Retinal pigment epithelial cell (primary cell): ENCODE data around the gene KCNJ10.

Experiments
- DNase-seq: peaks from one replicate; pipeline ENCODE4 v3.0.0-alpha.2; 2010; ENCODE audit warnings: low read depth
- H3K4me3 ChIP-seq: 2 replicates; pipeline ENCODE4 v1.5.1; 2011; ENCODE audit warnings: mild to moderate bottlenecking, low read length, control low read depth, moderate library complexity
- TF ChIP-seq, protein P1 (sequence below): conservative IDR thresholded peaks from 2 replicates; pipeline ENCODE4 v1.5.1; 2011; ENCODE audit warnings: low read depth, low read length, control low read depth, inconsistent platforms

The KCNJ10 gene

DNA sequence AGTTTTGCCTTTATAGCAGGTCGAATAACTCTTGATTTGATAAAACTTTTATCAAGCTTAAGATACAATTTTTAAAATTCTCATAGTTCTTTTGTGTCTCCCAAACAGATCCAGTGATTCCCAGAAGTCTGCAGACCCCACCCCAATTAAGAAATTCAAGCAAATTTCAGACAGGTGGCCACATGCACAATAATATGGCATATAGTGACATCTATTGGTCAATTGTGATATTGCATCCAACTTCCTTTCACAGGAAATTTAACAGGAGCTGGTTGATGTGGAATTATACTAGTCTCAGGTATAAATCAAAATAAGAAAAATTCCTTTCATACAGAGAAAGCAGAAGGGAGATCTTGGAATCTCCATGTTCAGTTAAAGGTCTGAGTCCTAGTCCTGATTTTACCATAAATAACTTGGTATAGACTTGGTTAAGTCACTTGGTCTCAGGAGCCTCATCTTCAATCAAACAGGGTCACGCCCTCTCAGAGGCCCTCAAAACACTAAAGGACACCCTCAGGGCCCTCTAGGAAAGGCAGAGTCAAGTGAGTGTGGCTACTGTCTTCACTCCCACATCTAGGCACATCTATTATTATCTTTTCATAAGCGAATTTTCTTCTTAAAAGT, 62.3 kb downstream of the KCNJ10 start:
- H3K4me3 ChIP-seq, result no peak overlapping the region
- TF ChIP-seq, protein P1, sequence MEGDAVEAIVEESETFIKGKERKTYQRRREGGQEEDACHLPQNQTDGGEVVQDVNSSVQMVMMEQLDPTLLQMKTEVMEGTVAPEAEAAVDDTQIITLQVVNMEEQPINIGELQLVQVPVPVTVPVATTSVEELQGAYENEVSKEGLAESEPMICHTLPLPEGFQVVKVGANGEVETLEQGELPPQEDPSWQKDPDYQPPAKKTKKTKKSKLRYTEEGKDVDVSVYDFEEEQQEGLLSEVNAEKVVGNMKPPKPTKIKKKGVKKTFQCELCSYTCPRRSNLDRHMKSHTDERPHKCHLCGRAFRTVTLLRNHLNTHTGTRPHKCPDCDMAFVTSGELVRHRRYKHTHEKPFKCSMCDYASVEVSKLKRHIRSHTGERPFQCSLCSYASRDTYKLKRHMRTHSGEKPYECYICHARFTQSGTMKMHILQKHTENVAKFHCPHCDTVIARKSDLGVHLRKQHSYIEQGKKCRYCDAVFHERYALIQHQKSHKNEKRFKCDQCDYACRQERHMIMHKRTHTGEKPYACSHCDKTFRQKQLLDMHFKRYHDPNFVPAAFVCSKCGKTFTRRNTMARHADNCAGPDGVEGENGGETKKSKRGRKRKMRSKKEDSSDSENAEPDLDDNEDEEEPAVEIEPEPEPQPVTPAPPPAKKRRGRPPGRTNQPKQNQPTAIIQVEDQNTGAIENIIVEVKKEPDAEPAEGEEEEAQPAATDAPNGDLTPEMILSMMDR, result peak; percentile 65
- DNase-seq, result no peak

DNA sequence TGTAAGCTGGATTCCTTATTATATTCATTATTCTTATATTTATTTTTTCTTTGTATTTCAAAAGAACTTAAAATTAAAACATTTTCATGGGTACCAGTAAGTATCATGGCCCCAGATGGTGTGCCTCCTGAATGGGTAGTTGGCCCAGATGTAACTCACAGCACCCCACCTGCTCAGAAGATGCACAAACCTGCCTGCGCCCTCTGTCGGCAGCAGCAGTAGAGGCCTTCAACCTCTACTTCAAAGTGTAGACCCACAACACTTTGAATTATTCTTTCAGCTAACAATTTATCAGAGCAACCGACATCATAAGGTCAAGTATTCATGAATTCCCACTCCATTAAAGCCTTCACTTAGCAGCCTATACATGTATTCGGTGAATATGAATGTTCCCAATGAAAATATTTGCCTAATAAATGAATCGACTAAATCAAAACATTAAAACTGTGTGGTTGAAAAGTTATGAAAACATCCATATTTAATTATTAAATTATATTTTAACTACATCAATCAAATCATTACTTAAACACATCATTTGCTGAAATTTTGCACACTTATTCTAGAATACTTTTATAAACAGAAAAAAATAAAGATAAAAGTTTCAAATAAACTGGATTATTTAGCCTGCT, 63.5 kb downstream of the KCNJ10 start:
- H3K4me3 ChIP-seq, result no peak overlapping the region
- peak; percentile 39 for DNase-seq
- TF ChIP-seq, protein P1, result peak; percentile 99

DNA sequence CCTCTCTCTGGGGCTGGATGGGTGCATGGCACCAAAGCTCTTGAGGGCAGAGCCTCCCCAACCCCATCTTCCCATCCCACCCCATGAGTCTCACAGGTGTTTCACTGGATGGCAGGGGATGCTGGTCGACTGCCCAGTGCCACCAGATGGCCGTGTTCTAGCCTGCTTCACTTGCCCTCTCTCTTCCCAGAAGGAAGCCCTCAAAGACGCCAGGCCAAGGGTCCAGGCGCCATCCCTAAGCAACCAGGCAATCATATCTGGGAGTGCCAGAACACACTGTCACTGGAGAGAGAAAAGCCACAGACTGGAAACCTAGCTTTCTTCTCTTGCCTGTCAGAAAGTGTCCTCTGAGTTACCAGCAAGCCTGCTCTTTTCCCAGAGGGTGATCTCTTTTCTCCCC, 64.9 kb downstream of the KCNJ10 start:
- TF ChIP-seq, protein P1, result no peak
- H3K4me3 ChIP-seq, result no peak overlapping the region
- DNase-seq, result no peak

DNA sequence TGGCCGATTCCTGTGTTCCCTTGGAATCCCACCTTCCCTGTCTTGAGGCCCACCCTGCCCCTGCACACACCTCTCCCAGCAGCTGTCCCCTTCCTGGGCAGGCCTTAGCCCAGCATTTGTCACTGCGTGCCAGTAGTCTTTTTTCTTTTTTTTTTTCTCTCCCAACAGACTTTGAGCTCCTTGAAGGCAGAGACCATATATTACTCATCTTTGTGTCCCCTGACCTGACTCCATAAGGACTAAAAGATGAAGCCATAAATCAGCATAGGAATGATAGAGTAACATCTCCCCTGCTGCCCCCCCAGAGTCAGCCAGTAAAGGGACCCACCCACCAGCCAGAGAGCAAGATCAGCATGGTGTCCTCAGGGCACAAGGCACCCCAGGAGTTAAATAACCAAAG, 65.5 kb downstream of the KCNJ10 start:
- no peak for DNase-seq
- TF ChIP-seq, protein P1, result no peak
- H3K4me3 ChIP-seq, result no peak overlapping the region

DNA sequence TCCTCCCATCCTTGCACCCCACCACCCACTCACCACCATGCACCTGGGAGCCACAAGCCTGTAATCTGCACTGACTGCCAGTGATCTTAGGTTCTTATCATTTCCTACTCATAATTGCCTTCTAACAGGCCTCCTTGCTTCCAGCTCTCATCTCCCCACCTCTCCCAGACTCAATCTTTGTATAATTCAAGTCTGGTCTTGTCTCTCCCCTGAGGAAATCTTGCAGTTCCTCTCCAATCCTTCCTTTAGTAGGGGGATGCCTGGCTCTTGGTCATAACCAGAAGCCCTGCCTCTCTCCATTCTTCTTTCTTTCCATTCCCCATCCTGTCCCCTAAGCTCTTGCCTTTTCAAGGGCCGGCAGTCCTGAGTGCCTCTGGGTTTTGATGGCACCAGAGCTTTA, 66.0 kb downstream of the KCNJ10 start:
- H3K4me3 ChIP-seq, result no peak overlapping the region
- TF ChIP-seq, protein P1, result no peak
- no peak for DNase-seq

DNA sequence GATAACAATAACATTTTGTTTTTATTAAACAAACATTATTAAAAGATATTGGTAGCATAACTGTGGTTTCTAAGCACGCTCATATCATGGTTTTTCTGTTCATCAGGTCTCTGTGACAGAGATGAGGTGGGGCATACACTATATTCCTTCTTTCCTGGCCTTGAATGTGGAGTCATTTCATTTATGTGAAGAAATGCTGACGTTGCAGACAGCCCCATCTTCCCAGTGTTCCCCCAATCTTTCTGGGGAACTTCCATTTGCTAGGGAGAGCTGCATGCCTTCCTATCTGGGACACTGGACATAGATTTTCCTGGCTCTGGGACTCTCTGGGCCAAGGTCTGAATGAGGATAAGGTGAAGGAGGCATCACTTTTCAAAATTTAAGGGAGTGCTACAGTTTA, 68.5 kb downstream of the KCNJ10 start:
- no peak for DNase-seq
- TF ChIP-seq, protein P1, result no peak
- no peak overlapping the region for H3K4me3 ChIP-seq

DNA sequence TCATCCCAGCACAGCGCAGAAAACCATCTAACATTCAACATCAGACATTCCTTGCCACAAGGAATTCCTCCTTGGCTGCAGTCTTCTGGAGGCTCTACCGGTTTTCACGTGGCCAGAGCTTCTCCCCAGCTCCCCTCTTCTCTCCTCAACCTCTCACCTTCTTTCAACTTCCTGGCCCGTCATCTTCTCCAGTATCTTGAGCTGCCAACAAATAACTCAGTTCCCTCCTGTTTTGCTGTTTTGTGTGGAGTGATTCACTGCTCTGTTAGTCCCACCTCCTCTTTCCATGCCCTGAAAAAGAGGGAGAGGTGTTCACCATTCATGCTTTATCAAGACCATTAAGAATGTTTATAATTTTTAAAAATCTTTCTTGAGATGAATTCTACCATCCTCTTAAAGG, 70.8 kb downstream of the KCNJ10 start:
- no peak for DNase-seq
- TF ChIP-seq, protein P1, result no peak
- no peak overlapping the region for H3K4me3 ChIP-seq
